NT2/D1 (cell line): ENCODE results near the gene MYOZ3.

Source experiments
- DNase-seq: peaks from one replicate; pipeline ENCODE4 v3.0.0-alpha.2; 2011; ENCODE audit warnings: low read depth, low spot score
- H3K27me3 ChIP-seq: 2 replicates; pipeline ENCODE4 v1.6.0; 2011; ENCODE audit warnings: mild to moderate bottlenecking; ENCODE audit not compliant: insufficient read length, insufficient read depth
- H3K36me3 ChIP-seq: 2 replicates; pipeline ENCODE4 v1.6.1; 2011; ENCODE audit warnings: mild to moderate bottlenecking, low read length, mixed read lengths; ENCODE audit not compliant: insufficient read depth, insufficient read length
- H3K4me1 ChIP-seq: 2 replicates; pipeline ENCODE4 v1.5.1; 2011; ENCODE audit not compliant: insufficient read depth, insufficient read length
- H3K4me3 ChIP-seq: 2 replicates; pipeline ENCODE4 v1.5.1; 2011; ENCODE audit warnings: low read depth; ENCODE audit not compliant: insufficient read length
- H3K9ac ChIP-seq: 2 replicates; pipeline ENCODE4 v1.6.0; 2011; ENCODE audit warnings: low read depth; ENCODE audit not compliant: insufficient read length
- H3K9me3 ChIP-seq: 2 replicates; pipeline ENCODE4 v1.5.1; 2011; ENCODE audit warnings: mild to moderate bottlenecking, low read length; ENCODE audit not compliant: insufficient read depth
- SUZ12 ChIP-seq: IDR thresholded peaks from 2 replicates; pipeline ENCODE4 v1.6.1; 2011; ENCODE audit not compliant: insufficient read length, insufficient read depth; ENCODE audit errors: extremely low read depth
- YY1 ChIP-seq: IDR thresholded peaks from 2 replicates; pipeline ENCODE4 v1.6.1; 2011; ENCODE audit not compliant: insufficient read length, insufficient read depth
- ZNF274 ChIP-seq: IDR thresholded peaks from 2 replicates; pipeline ENCODE4 v1.6.1; 2011; ENCODE audit warnings: mild to moderate bottlenecking, low read depth, low read length

Gene MYOZ3

DNA sequence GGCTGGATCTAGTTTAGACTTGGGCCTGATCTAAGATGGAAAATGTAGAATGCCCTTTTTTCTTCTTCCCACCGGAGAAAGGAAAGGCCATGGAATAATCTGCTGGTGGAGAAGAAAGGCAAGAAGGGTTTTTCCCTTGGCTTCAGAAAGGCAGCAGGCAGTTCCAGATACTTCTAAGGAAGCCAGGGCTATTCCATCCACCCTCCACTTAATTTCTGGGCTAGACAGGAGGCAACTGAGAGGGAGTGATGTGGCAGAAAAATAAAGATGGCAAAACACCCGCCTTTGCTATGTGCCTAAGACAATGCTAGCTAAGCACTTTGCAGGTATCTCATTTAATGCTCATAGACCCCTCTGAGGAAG is 9.9 kb downstream of the MYOZ3 start:
- Histone ChIP-seq H3K36me3 (peaks cover 21% of the 10 kb centered on the region), H3K4me1 (peaks cover 13% of the 10 kb centered on the region), H3K4me3 (peak overlapping the region; percentile 85), H3K9me3 (no peaks in the 10 kb centered on the region), H3K27me3 (no peaks in the 10 kb centered on the region), H3K9ac (peak overlapping the region; percentile 96)
- DNase-seq: no peak
- TF ChIP-seq ZNF274: no peak
- TF ChIP-seq SUZ12: no peak
- no peak for TF ChIP-seq YY1

DNA sequence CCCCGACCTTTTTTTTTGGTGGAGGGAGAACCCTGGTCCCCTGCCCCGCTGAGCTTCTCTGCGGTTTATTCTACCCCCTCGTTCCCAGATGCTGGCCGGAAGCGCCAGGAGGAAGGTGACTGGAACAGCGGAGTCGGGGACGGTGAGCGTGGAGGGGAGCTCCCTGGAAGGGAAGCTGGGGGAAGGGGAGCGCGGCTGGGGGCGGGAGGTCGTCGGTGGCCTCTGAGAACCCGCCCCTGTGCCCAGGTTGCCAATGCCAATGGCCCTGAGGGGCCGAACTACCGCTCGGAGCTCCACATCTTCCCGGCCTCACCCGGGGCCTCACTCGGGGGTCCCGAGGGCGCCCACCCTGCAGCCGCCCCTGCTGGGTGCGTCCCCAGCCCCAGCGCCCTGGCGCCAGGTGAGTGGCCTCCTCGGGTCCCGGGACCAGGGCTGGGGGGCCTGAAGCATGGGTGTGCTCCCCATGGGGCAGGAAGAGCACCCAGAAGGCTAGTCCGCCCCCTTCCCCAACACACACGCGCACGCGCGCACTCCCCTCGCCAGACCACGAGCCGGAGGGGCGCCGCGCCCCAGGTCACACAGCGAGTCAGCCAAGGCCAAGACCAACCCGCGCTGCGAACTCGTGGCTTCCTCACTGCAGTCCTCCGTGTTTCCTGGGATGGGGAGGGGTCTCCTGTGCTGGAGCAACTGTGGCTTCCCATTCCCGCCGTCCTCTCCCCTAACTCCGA is 10.6 kb downstream of the MYOZ3 start:
- TF ChIP-seq ZNF274: no peak
- TF ChIP-seq SUZ12: no peak
- no peak for TF ChIP-seq YY1
- peaks cover 13% of the 10 kb centered on the region for H3K4me1 ChIP-seq
- H3K27me3 ChIP-seq: no peaks in the 10 kb centered on the region
- no peaks in the 10 kb centered on the region for H3K9me3 ChIP-seq
- peak overlapping the region; percentile 96 for H3K9ac ChIP-seq
- H3K4me3 ChIP-seq: peak overlapping the region; percentile 85
- no peak for DNase-seq
- H3K36me3 ChIP-seq: peaks cover 25% of the 10 kb centered on the region

GRCh38 chr5:150672237-150672883 is 11.3 kb downstream of the MYOZ3 start:
- Histone ChIP-seq H3K27me3 (no peaks in the 10 kb centered on the region), H3K9ac (peak overlapping the region; percentile 96), H3K36me3 (peaks cover 32% of the 10 kb centered on the region), H3K4me3 (peak overlapping the region; percentile 85), H3K9me3 (no peaks in the 10 kb centered on the region), H3K4me1 (peaks cover 13% of the 10 kb centered on the region)
- no peak for TF ChIP-seq SUZ12
- TF ChIP-seq ZNF274: no peak
- TF ChIP-seq YY1: no peak
- DNase-seq: no peak

- Histone ChIP-seq H3K27me3 (no peaks in the 10 kb centered on the region), H3K9me3 (no peaks in the 10 kb centered on the region), H3K36me3 (peaks cover 37% of the 10 kb centered on the region), H3K4me1 (peaks cover 13% of the 10 kb centered on the region), H3K4me3 (peak overlapping the region; percentile 85), H3K9ac (peak overlapping the region; percentile 96)
- no peak for DNase-seq
- TF ChIP-seq YY1 (no peak), SUZ12 (no peak), ZNF274 (no peak)
Measured at GRCh38 chr5:150672884-150673275, 11.8 kb downstream of the MYOZ3 start.

DNA sequence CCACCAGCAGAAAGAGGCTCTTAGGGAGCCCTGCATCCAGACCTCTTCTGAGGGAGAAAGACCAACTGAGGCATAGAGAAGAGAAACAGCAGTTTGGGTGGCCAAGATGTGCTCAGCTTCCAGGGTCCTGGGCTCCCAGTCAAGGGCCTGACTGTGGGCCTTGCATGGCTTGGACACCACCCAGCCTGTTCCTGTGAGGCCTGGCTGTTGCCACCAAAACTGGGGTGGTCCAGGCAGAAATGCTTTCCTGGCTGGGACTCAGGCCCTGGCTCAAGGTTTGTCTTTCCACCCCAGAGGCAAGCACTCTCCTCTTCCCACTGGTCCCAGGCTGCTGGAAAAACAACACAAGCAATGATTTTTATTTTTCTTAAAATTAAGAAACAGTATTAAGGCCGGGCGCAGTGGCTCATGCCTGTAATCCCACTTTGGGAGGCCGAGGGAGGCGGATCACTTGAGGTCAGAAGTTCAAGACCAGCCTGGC is 13.3 kb downstream of the MYOZ3 start:
- Histone ChIP-seq H3K4me1 (peaks cover 13% of the 10 kb centered on the region), H3K9ac (peak overlapping the region; percentile 62), H3K4me3 (no peak overlapping the region), H3K36me3 (peaks cover 41% of the 10 kb centered on the region), H3K9me3 (no peaks in the 10 kb centered on the region), H3K27me3 (no peaks in the 10 kb centered on the region)
- no peak for DNase-seq
- TF ChIP-seq ZNF274: no peak
- no peak for TF ChIP-seq SUZ12
- TF ChIP-seq YY1: no peak

GRCh38 chr5:150675069-150675468 is 14.0 kb downstream of the MYOZ3 start:
- no peak for DNase-seq
- Histone ChIP-seq H3K9ac (no peak overlapping the region), H3K9me3 (no peaks in the 10 kb centered on the region), H3K36me3 (peaks cover 42% of the 10 kb centered on the region), H3K27me3 (no peaks in the 10 kb centered on the region), H3K4me3 (no peak overlapping the region), H3K4me1 (peaks cover 13% of the 10 kb centered on the region)
- TF ChIP-seq YY1: no peak
- no peak for TF ChIP-seq ZNF274

DNA sequence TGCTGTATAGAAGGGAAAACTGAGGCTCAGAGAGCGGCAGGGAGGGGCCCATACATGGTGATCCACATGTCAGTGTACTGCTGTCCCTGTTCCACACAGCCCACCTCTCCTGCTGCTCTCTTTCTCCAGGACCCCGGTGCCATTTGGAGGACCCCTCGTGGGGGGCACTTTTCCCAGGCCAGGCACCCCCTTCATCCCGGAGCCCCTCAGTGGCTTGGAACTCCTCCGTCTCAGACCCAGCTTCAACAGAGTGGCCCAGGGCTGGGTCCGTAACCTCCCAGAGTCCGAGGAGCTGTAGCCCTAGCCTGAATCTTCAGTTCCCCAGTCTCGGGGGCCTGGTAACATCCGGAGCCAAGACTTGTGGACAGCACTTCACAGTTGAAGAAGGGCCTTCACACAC is 15.5 kb downstream of the MYOZ3 start:
- DNase-seq: no peak
- TF ChIP-seq ZNF274 (no peak), SUZ12 (no peak), YY1 (no peak)
- Histone ChIP-seq H3K4me3 (no peak overlapping the region), H3K36me3 (peaks cover 39% of the 10 kb centered on the region), H3K9me3 (no peaks in the 10 kb centered on the region), H3K27me3 (no peaks in the 10 kb centered on the region), H3K4me1 (peaks cover 5% of the 10 kb centered on the region), H3K9ac (no peak overlapping the region)

DNA sequence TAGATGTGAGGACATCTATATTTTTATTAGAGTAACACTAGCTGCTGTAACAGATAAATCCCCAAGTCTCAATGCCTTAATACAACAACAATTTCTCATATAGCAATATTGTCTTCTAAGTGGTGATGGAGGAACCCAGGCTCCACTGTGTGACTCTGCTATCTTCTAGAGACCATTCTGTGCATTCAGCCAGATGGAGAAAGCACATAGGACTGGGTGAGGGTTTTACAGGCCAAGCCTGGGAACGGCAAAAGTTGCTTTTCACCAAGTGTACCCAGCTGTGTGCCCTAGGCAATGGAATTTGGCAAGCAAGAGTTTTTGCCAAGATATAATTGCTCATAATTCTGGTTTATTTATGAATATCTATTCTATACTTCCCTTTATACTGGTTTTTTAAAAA is 28.1 kb downstream of the MYOZ3 start:
- H3K27me3 ChIP-seq: no peaks in the 10 kb centered on the region
- no peak for TF ChIP-seq ZNF274
- TF ChIP-seq YY1: no peak
- TF ChIP-seq SUZ12: no peak
- H3K4me1 ChIP-seq: no peaks in the 10 kb centered on the region
- no peak overlapping the region for H3K4me3 ChIP-seq
- no peak for DNase-seq
- no peaks in the 10 kb centered on the region for H3K9me3 ChIP-seq
- peaks cover 44% of the 10 kb centered on the region for H3K36me3 ChIP-seq
- no peak overlapping the region for H3K9ac ChIP-seq
